Left lung (tissue), 10 donors: ENCODE data around the gene CDH4. TPM values are rescaled to one million over a fixed set of nuclear protein-coding genes. Genes with fewer than 3 reads are reported as not detected.

ENCODE experiments used
- ATAC-seq: fragments of 200-7000 bp; cut with Tn5 transposase; one replicate; pipeline ENCODE4 v1.9.1; 2020; ENCODE audit warnings: moderate library complexity
- DNase-seq, 4 donors: peaks; one replicate each; pipeline ENCODE4 v3.0.0-alpha.2; 2013 to 2020
- H3K27ac ChIP-seq, 2 donors: fragments of 200-600 bp; sonication (generic) in 1 of 2; one replicate each; pipeline versions ENCODE4 v1.5.0 to v1.8.0; 2020 to 2021
- H3K27me3 ChIP-seq, 2 donors: fragments of 200-600 bp; sonication (generic) in 1 of 2; one replicate each; pipeline versions ENCODE4 v1.5.0 to v1.8.0; 2020 to 2021
- H3K36me3 ChIP-seq, 2 donors: fragments of 200-600 bp; sonication (generic) in 1 of 2; one replicate each; pipeline versions ENCODE4 v1.5.0 to v1.8.0; 2020 to 2021
- H3K4me1 ChIP-seq, 2 donors: fragments of 200-600 bp; one replicate each; pipeline ENCODE4 v1.8.0; 2021
- H3K4me3 ChIP-seq, 2 donors: fragments of 200-600 bp; sonication (generic) in 1 of 2; one replicate each; pipeline versions ENCODE4 v1.5.0 to v1.8.0; 2020 to 2021; ENCODE audit warnings: mild to moderate bottlenecking in 1 of 2
- H3K9me3 ChIP-seq, 2 donors: fragments of 200-600 bp; sonication (generic) in 1 of 2; one replicate each; pipeline versions ENCODE4 v1.5.0 to v1.8.0; 2020 to 2021
- intact Hi-C, 2 donors: fragments of 100-400 bp; cut with DNase I; formaldehyde crosslinking; loops; one replicate each; pipeline versions ENCODE4 v1.11.2 to v1.14.2; 2022
- polyA plus RNA-seq, 6 donors: library from polyadenylated mRNA; unstranded; fragments of 120-200 nt; gene quantifications; one replicate each; pipeline ENCODE4 v1.2.1, GENCODE V29; 2013; ENCODE audit not compliant: insufficient read length in 6 of 6
- total RNA-seq, 2 donors: library from RNA; stranded (reverse); fragmentation: NEBNext Ultra II Directional; extraction: Animal tissue kit (Norgen Biotek cat#: 25700); gene quantifications; one replicate each; pipeline ENCODE4 v1.2.1, GENCODE V29; 2021
- TF ChIP-seq, protein P1 (sequence below), 2 donors: fragments of 200-600 bp; sonication (generic) in 1 of 2; IDR thresholded peaks; one replicate each; pipeline versions ENCODE4 v1.5.0 to v1.8.0; 2021; ENCODE audit warnings: antibody characterized with exemption in 2 of 2
- donor health status: DM: no; HTN: yes; CAD: no.
- donor health status: DM: no; HTN: no; CAD: no.

CDH4 gene
- total and polyA plus RNA-seq, 8 donors = 0.24 to 10.8 (median 5.1) TPM

DNA sequence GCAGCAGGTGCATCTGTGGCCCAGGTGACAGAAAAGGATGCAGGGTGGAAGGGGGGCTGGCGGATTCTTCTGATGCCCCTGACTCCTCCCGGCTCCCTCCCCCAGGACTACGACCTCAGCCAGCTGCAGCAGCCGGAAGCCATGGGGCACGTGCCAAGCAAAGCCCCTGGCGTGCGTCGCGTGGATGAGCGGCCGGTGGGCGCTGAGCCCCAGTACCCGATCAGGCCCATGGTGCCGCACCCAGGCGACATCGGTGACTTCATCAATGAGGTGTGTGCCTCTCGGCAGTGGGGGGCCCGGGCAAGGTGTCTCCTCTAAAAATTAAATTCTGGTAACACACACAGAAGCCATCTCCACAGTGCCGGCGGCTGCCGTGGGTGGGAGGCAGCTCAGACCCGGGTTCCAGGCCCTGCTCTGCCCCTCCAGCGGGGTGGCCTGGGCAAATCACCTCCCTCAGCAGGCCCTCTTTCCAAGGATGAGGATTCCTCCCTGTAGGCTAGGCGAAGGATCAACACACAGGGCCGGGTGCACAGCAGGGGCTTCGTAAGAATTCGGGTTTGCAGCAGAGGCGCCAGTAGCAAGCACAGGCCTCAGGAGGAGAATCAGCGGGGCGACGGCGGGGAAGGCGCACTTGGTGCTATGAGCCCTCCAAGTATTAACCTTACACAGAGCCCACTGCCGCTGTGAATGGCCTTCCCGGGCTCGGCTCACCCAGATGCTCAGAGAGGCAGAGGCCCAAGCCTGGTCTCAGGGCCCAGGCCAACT is 682.1 kb downstream of the CDH4 start:
- no peak overlapping the region for H3K4me3 ChIP-seq
- H3K4me1 ChIP-seq = no peaks in the 10 kb centered on the region
- DNase-seq = peak in 2 of 4 donors; percentile 19 to 61
- H3K27ac ChIP-seq = no peak overlapping the region
- TF ChIP-seq, protein P1, sequence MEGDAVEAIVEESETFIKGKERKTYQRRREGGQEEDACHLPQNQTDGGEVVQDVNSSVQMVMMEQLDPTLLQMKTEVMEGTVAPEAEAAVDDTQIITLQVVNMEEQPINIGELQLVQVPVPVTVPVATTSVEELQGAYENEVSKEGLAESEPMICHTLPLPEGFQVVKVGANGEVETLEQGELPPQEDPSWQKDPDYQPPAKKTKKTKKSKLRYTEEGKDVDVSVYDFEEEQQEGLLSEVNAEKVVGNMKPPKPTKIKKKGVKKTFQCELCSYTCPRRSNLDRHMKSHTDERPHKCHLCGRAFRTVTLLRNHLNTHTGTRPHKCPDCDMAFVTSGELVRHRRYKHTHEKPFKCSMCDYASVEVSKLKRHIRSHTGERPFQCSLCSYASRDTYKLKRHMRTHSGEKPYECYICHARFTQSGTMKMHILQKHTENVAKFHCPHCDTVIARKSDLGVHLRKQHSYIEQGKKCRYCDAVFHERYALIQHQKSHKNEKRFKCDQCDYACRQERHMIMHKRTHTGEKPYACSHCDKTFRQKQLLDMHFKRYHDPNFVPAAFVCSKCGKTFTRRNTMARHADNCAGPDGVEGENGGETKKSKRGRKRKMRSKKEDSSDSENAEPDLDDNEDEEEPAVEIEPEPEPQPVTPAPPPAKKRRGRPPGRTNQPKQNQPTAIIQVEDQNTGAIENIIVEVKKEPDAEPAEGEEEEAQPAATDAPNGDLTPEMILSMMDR (IDR thresholded peaks at IDR 0.05) = no peak
- H3K27me3 ChIP-seq = peaks cover 0 to 48% of the 10 kb centered on the region in 2 donors
- intact Hi-C loops = no loop called here
- no peak for ATAC-seq
- peaks cover 0 to 6% of the 10 kb centered on the region in 2 donors for H3K9me3 ChIP-seq
- H3K36me3 ChIP-seq = no peaks in the 10 kb centered on the region

DNA sequence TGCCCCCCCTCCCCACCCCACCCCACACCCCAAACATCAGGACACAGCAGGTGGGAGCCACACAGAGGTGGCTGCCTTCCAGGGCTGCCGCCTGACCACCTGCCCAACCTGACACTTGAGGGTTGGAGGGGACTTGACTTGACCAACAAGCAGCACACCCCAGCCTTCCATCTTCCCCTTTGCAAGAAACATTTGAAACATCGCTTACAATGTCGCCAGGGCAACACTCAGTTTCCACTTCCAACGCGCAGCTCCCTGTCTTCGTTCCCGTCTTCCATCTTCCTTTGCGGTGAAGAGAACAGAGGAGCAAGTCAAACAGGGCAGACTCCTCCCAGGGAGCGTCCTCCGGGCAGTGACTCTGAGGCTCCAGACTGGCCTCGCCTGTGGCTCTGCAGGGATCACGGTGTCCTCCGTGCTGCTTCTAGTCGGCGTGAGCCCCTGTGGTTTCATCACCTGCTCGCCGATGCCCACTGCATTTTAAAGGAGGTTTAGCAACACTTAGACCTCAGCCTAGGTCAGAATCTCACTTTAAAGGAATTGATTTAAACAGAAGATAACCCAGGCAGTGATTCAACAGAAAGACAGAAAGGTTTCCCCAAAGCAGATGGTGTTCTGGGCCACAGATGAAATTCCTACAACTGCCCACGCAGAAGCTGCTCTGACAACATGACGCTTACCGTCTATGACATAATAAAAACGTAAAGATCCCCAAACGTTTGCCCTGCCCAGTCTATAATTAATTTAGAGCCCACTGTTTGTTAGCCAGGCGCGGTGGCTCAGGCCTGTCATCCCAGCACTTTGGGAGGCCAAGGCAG is 682.9 kb downstream of the CDH4 start:
- intact Hi-C loops = no loop called here
- Histone ChIP-seq H3K9me3 (peaks cover 0 to 2% of the 10 kb centered on the region in 2 donors), H3K4me1 (no peaks in the 10 kb centered on the region), H3K4me3 (no peak overlapping the region), H3K27ac (no peak overlapping the region), H3K36me3 (no peaks in the 10 kb centered on the region), H3K27me3 (peaks cover 0 to 48% of the 10 kb centered on the region in 2 donors)
- DNase-seq = peak in 2 of 4 donors; percentile 17 to 47
- TF ChIP-seq, protein P1 (IDR thresholded peaks at IDR 0.05) = no peak
- no peak for ATAC-seq

DNA sequence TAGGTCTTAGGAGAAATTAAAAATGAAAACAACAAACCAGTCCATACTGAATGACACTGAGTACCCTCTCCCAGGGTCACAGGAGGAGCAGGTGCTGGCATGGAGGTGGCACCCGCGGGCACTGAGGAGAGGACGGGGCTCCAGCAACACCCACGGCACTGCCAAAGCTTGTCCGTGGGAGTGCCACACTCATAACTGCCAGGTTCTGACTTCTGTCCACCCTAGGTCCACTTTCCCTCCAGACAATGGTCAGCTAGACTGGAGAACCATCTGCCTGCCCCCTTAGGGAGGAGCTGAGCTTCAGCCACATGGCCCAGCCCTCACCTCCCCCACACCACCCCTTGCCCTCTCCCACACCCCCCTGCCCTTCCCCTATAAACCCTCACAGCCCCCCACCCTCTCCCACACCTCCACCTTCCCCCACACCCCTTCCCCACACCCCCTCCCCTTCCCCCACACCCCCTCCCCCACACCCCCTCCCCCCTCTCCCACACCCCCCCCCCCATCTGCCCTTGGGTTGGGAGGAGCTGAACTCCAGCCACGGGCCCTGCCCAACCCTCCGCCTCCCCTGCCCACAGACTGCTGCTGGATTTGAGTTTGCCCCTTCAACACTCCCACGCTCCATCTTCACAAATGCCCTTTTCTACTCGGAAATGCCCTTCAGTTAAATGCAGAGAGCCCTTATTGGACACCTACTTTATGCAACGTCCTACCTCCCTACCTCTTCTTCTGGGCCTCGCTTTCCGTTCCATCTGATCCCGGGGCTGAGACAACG is 684.1 kb downstream of the CDH4 start:
- TF ChIP-seq, protein P1 (IDR thresholded peaks at IDR 0.05) = no peak
- Histone ChIP-seq H3K36me3 (no peaks in the 10 kb centered on the region), H3K27me3 (peaks cover 0 to 48% of the 10 kb centered on the region in 2 donors), H3K4me3 (no peak overlapping the region), H3K27ac (no peak overlapping the region), H3K9me3 (no peaks in the 10 kb centered on the region), H3K4me1 (no peaks in the 10 kb centered on the region)
- intact Hi-C loops = no loop called here
- ATAC-seq = no peak
- DNase-seq = peak in 1 of 4 donors; percentile 15

DNA sequence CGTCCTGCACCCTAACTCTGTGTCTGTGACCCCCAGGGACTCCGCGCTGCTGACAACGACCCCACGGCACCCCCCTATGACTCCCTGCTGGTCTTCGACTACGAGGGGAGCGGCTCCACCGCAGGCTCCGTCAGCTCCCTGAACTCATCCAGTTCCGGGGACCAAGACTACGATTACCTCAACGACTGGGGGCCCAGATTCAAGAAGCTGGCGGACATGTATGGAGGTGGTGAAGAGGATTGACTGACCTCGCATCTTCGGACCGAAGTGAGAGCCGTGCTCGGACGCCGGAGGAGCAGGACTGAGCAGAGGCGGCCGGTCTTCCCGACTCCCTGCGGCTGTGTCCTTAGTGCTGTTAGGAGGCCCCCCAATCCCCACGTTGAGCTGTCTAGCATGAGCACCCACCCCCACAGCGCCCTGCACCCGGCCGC is 684.7 kb downstream of the CDH4 start:
- TF ChIP-seq, protein P1 (IDR thresholded peaks at IDR 0.05) = no peak
- no peak overlapping the region for H3K27ac ChIP-seq
- H3K27me3 ChIP-seq = peaks cover 0 to 48% of the 10 kb centered on the region in 2 donors
- H3K36me3 ChIP-seq = no peaks in the 10 kb centered on the region
- H3K9me3 ChIP-seq = no peaks in the 10 kb centered on the region
- no peak for ATAC-seq
- no peak overlapping the region for H3K4me3 ChIP-seq
- no peaks in the 10 kb centered on the region for H3K4me1 ChIP-seq
- intact Hi-C loops = no loop called here
- DNase-seq = peak in 2 of 4 donors; percentile 26 to 66
